ENCODE results near the gene CD8B.

Gene CD8B

DNA sequence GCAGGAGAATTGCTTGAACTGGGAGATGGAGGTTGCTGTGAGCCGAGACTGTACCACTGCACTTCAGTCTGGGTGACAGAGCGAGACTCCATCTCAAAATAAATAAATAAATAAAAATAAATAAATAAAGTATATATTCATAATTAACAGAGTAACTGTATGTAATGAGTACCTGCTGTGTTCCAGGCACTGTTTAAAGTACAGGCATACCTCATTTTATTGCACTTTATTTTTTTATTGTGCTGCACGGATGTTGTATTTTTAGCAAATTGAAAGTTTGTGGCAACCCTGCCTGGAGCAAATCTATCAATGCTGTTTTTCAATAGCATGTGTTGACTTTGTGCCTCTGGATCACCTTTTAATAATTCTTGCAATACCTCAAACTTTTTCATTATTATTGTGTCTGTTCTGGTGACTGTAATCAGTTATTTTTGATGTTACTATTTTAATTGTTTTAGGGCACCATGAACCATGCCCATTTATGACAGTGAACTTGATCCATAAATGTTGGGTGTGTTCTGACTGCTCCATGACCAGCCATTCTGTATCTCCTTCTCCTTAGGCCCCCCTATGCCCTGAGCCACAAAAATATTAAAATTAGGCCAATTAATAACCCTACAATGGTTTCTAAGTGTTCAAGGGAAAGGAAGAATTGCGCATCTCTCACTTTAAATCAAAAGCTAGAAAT is 43.4 kb downstream of the CD8B start:
- Histone ChIP-seq H3K36me3 (ENCODE audit: control insufficient read depth, insufficient read depth, low read length) (no peaks in the 10 kb centered on the region), H2BK120ac (ENCODE audit: low read depth, low read length) (no peak overlapping the region), H3K18ac (ENCODE audit: low read length) (no peak overlapping the region), H2BK5ac (ENCODE audit: low read length) (no peak overlapping the region), H3K9ac (ENCODE audit: low read length) (no peak overlapping the region), H3K4me2 (ENCODE audit: low read length) (no peak overlapping the region), H2AK5ac (ENCODE audit: low read length) (no peak overlapping the region), H3K79me1 (ENCODE audit: low read length) (no peaks in the 10 kb centered on the region), H3K56ac (ENCODE audit: low read length) (no peak overlapping the region), H3K4me1 (ENCODE audit: control insufficient read depth, low read depth, low read length) (no peaks in the 10 kb centered on the region), H3K23ac (ENCODE audit: low read length) (no peak overlapping the region), H3K4me3 (ENCODE audit: low read length) (no peak overlapping the region), H2BK15ac (replicated peaks; ENCODE audit: low read depth) (no peak overlapping the region), H3K27me3 (ENCODE audit: insufficient read depth, low read length, poor library complexity) (no peaks in the 10 kb centered on the region), H3K79me2 (ENCODE audit: control insufficient read depth, insufficient read depth, low read length) (no peaks in the 10 kb centered on the region), H3K4ac (ENCODE audit: low read depth, low read length) (no peak overlapping the region), H4K5ac (ENCODE audit: low read length) (no peak overlapping the region), H3K27ac (ENCODE audit: low read depth, low read length) (no peak overlapping the region), H4K8ac (ENCODE audit: low read depth, low read length) (no peak overlapping the region)
- no CpG with 5 or more reads among the region's 4 CpGs for WGBS (ENCODE audit: extremely low coverage, insufficient coverage, low lambda C conversion rate)
- DNase-seq = no peak

GRCh38 chr2:86815611-86816010 is 46.1 kb downstream of the CD8B start:
- H4K5ac ChIP-seq (ENCODE audit: low read length) = no peak overlapping the region
- H3K27me3 ChIP-seq (ENCODE audit: insufficient read depth, low read length, poor library complexity) = no peaks in the 10 kb centered on the region
- no peak for DNase-seq
- WGBS (ENCODE audit: extremely low coverage, insufficient coverage, low lambda C conversion rate) = no CpG with 5 or more reads among the region's 1 CpG
- no peak overlapping the region for H3K4me3 ChIP-seq (ENCODE audit: low read length)
- H4K8ac ChIP-seq (ENCODE audit: low read depth, low read length) = no peak overlapping the region
- no peak overlapping the region for H2BK120ac ChIP-seq (ENCODE audit: low read depth, low read length)
- H3K56ac ChIP-seq (ENCODE audit: low read length) = no peak overlapping the region
- no peak overlapping the region for H3K23ac ChIP-seq (ENCODE audit: low read length)
- H2BK5ac ChIP-seq (ENCODE audit: low read length) = no peak overlapping the region
- H3K4ac ChIP-seq (ENCODE audit: low read depth, low read length) = no peak overlapping the region
- H3K27ac ChIP-seq (ENCODE audit: low read depth, low read length) = no peak overlapping the region
- no peak overlapping the region for H3K4me2 ChIP-seq (ENCODE audit: low read length)
- no peaks in the 10 kb centered on the region for H3K79me2 ChIP-seq (ENCODE audit: control insufficient read depth, insufficient read depth, low read length)
- no peaks in the 10 kb centered on the region for H3K36me3 ChIP-seq (ENCODE audit: control insufficient read depth, insufficient read depth, low read length)
- H2BK15ac ChIP-seq (replicated peaks; ENCODE audit: low read depth) = no peak overlapping the region
- H3K4me1 ChIP-seq (ENCODE audit: control insufficient read depth, low read depth, low read length) = no peaks in the 10 kb centered on the region
- H2AK5ac ChIP-seq (ENCODE audit: low read length) = no peak overlapping the region
- no peak overlapping the region for H3K9ac ChIP-seq (ENCODE audit: low read length)
- H3K79me1 ChIP-seq (ENCODE audit: low read length) = no peaks in the 10 kb centered on the region
- H3K18ac ChIP-seq (ENCODE audit: low read length) = no peak overlapping the region

- Histone ChIP-seq H4K8ac (ENCODE audit: low read depth, low read length) (no peak overlapping the region), H2BK5ac (ENCODE audit: low read length) (no peak overlapping the region), H2AK5ac (ENCODE audit: low read length) (no peak overlapping the region), H3K79me2 (ENCODE audit: control insufficient read depth, insufficient read depth, low read length) (no peaks in the 10 kb centered on the region), H3K23ac (ENCODE audit: low read length) (no peak overlapping the region), H3K4me3 (ENCODE audit: low read length) (no peak overlapping the region), H3K18ac (ENCODE audit: low read length) (no peak overlapping the region), H3K79me1 (ENCODE audit: low read length) (no peaks in the 10 kb centered on the region), H3K4ac (ENCODE audit: low read depth, low read length) (no peak overlapping the region), H3K4me1 (ENCODE audit: control insufficient read depth, low read depth, low read length) (no peaks in the 10 kb centered on the region), H3K27me3 (ENCODE audit: insufficient read depth, low read length, poor library complexity) (no peaks in the 10 kb centered on the region), H2BK15ac (replicated peaks; ENCODE audit: low read depth) (no peak overlapping the region), H3K9ac (ENCODE audit: low read length) (no peak overlapping the region), H2BK120ac (ENCODE audit: low read depth, low read length) (no peak overlapping the region), H4K5ac (ENCODE audit: low read length) (no peak overlapping the region), H3K56ac (ENCODE audit: low read length) (no peak overlapping the region), H3K4me2 (ENCODE audit: low read length) (no peak overlapping the region), H3K27ac (ENCODE audit: low read depth, low read length) (no peak overlapping the region), H3K36me3 (ENCODE audit: control insufficient read depth, insufficient read depth, low read length) (no peaks in the 10 kb centered on the region)
- no CpG with 5 or more reads among the region's 43 CpGs for WGBS (ENCODE audit: extremely low coverage, insufficient coverage, low lambda C conversion rate)
- no peak for DNase-seq
These were observed 52.1 kb downstream of the CD8B start for GRCh38 chr2:86809481-86810121.

DNA sequence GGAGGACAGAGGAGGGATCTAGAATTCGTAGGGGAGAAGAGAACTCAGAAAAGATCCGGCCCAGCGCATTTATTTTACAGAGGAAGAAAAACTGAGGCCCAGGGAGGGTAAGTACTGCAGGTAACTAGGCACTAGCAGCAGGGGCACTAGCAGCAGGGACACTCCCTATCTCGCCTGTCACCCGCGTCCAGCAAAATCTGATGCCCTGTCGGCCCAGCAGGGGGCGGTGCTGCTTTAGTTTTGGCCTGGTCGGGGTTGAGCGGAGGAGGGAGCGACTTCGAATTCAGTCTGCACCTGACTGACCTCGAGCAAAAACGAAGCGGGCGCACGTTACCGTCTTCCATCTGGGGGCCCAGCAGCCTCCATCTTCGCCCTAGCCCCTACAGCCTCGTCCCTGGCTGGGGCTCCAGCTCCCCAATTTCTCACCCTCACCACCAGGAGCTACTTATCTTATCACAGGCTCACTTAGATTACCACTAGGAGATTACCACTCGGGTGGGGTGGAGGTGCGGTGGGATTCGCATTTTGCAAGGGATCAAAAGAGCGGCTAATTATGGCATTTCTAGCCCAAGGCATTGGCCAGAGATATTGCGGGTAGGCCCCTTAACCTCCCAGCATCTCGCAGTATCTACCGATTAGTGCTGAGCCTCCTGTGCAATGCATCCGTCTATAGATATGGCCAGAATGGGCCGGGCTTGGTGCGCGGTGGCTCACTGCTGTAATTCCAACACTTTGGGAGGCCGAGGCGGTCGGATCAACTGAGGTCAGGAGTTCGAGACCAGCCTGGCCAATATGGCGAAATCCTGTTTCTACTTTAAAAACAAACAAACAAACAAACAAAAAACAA is 53.1 kb downstream of the CD8B start:
- no peaks in the 10 kb centered on the region for H3K79me2 ChIP-seq (ENCODE audit: control insufficient read depth, insufficient read depth, low read length)
- no peak overlapping the region for H2AK5ac ChIP-seq (ENCODE audit: low read length)
- no peak overlapping the region for H4K8ac ChIP-seq (ENCODE audit: low read depth, low read length)
- no peaks in the 10 kb centered on the region for H3K27me3 ChIP-seq (ENCODE audit: insufficient read depth, low read length, poor library complexity)
- peak overlapping the region; percentile 64 for H3K4me2 ChIP-seq (ENCODE audit: low read length)
- no peak overlapping the region for H3K56ac ChIP-seq (ENCODE audit: low read length)
- no peaks in the 10 kb centered on the region for H3K79me1 ChIP-seq (ENCODE audit: low read length)
- H2BK5ac ChIP-seq (ENCODE audit: low read length) = no peak overlapping the region
- no peak overlapping the region for H3K23ac ChIP-seq (ENCODE audit: low read length)
- no peak overlapping the region for H3K4ac ChIP-seq (ENCODE audit: low read depth, low read length)
- no CpG with 5 or more reads among the region's 36 CpGs for WGBS (ENCODE audit: extremely low coverage, insufficient coverage, low lambda C conversion rate)
- DNase-seq = peak; percentile 94
- no peak overlapping the region for H3K4me3 ChIP-seq (ENCODE audit: low read length)
- no peak overlapping the region for H3K27ac ChIP-seq (ENCODE audit: low read depth, low read length)
- no peaks in the 10 kb centered on the region for H3K36me3 ChIP-seq (ENCODE audit: control insufficient read depth, insufficient read depth, low read length)
- no peak overlapping the region for H3K18ac ChIP-seq (ENCODE audit: low read length)
- H3K9ac ChIP-seq (ENCODE audit: low read length) = peak overlapping the region; percentile 55
- no peak overlapping the region for H4K5ac ChIP-seq (ENCODE audit: low read length)
- H2BK15ac ChIP-seq (replicated peaks; ENCODE audit: low read depth) = no peak overlapping the region
- no peak overlapping the region for H2BK120ac ChIP-seq (ENCODE audit: low read depth, low read length)
- no peaks in the 10 kb centered on the region for H3K4me1 ChIP-seq (ENCODE audit: control insufficient read depth, low read depth, low read length)

- no peak overlapping the region for H4K5ac ChIP-seq (ENCODE audit: low read length)
- no peaks in the 10 kb centered on the region for H3K27me3 ChIP-seq (ENCODE audit: insufficient read depth, low read length, poor library complexity)
- WGBS (ENCODE audit: extremely low coverage, insufficient coverage, low lambda C conversion rate) = no CpG with 5 or more reads among the region's 51 CpGs
- no peak overlapping the region for H2BK120ac ChIP-seq (ENCODE audit: low read depth, low read length)
- no peak overlapping the region for H3K27ac ChIP-seq (ENCODE audit: low read depth, low read length)
- peak overlapping the region; percentile 81 for H3K56ac ChIP-seq (ENCODE audit: low read length)
- no peak overlapping the region for H3K23ac ChIP-seq (ENCODE audit: low read length)
- H3K18ac ChIP-seq (ENCODE audit: low read length) = no peak overlapping the region
- H3K79me2 ChIP-seq (ENCODE audit: control insufficient read depth, insufficient read depth, low read length) = no peaks in the 10 kb centered on the region
- H3K4ac ChIP-seq (ENCODE audit: low read depth, low read length) = no peak overlapping the region
- no peaks in the 10 kb centered on the region for H3K79me1 ChIP-seq (ENCODE audit: low read length)
- no peak overlapping the region for H3K4me3 ChIP-seq (ENCODE audit: low read length)
- peak; percentile 81 for DNase-seq
- peak overlapping the region; percentile 64 for H3K4me2 ChIP-seq (ENCODE audit: low read length)
- H4K8ac ChIP-seq (ENCODE audit: low read depth, low read length) = no peak overlapping the region
- no peak overlapping the region for H2BK5ac ChIP-seq (ENCODE audit: low read length)
- H2BK15ac ChIP-seq (replicated peaks; ENCODE audit: low read depth) = no peak overlapping the region
- no peaks in the 10 kb centered on the region for H3K36me3 ChIP-seq (ENCODE audit: control insufficient read depth, insufficient read depth, low read length)
- peak overlapping the region; percentile 55 for H3K9ac ChIP-seq (ENCODE audit: low read length)
- H3K4me1 ChIP-seq (ENCODE audit: control insufficient read depth, low read depth, low read length) = no peaks in the 10 kb centered on the region
- H2AK5ac ChIP-seq (ENCODE audit: low read length) = no peak overlapping the region
These were observed 54.0 kb downstream of the CD8B start for GRCh38 chr2:86807468-86808275.
